PFSK-1 (cell line): ENCODE results near the gene SKIC2.
"Not testable (repeated sequence)": the region's sequence is repeated elsewhere in the genome, so short reads cannot be mapped to it uniquely, and the experiment has no call there.

Experiments used
- FOXP2 ChIP-seq: optimal IDR thresholded peaks from 2 replicates; pipeline ENCODE3; 2011; ENCODE audit warnings: borderline replicate concordance, control low read depth, inconsistent platforms; ENCODE audit not compliant: insufficient read depth; ENCODE audit errors: extremely low read length, extremely low read depth
- POLR2AphosphoS5 ChIP-seq: IDR thresholded peaks from 2 replicates; pipeline ENCODE4 v1.6.1; 2012; ENCODE audit warnings: low read depth, mild to moderate bottlenecking, control low read depth, low read length, moderate library complexity
- TAF1 ChIP-seq: IDR thresholded peaks from 2 replicates; pipeline ENCODE4 v1.6.1; 2012; ENCODE audit warnings: low read length, control low read depth, borderline replicate concordance; ENCODE audit not compliant: insufficient read depth

DNA sequence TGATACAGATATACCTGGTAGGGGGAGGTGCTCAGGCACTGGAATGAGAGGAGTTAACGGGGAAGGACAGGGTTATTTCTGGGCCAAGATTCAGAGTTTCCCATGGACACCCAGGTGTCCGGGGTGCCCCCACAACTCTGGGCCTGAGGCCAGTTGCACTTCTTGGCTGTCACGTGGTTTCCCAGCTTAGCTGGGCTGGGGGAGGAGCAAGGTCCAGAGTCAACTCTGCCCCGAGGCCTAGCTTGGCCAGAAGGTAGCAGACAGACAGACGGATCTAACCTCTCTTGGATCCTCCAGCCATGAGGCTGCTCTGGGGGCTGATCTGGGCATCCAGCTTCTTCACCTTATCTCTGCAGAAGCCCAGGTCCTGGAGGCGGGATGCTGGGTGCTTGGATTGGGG, 55.6 kb downstream of the SKIC2 start, which contains the start of gene C4B:
- TF ChIP-seq POLR2AphosphoS5, TAF1, FOXP2: not testable (repeated sequence)
